ENCODE measurements around the gene RIC3.

Gene RIC3

GRCh38 chr11:8204596-8204995 lies 35.8 kb upstream of the RIC3 start:
- DNase-seq (ENCODE audit: low read depth, low spot score): no peak
- no peaks in the 10 kb centered on the region for H3K27me3 ChIP-seq (ENCODE audit: control insufficient read depth, insufficient read depth, low read length)
- H3K27ac ChIP-seq (ENCODE audit: low read length): no peak overlapping the region
- no peaks in the 10 kb centered on the region; the same call in 1 of the 2 replicates for H3K4me1 ChIP-seq (ENCODE audit: control insufficient read depth, insufficient read depth, low read length)
- no peaks in the 10 kb centered on the region for H3K9me3 ChIP-seq (ENCODE audit: control insufficient read depth, insufficient read depth, low read length)
- WGBS (ENCODE audit: insufficient coverage, insufficient read length): no CpG with 5 or more reads among the region's 5 CpGs
- no peak overlapping the region for H3K4me3 ChIP-seq (ENCODE audit: low read length)
- H3K36me3 ChIP-seq (ENCODE audit: control insufficient read depth, insufficient read depth, low read length): no peaks in the 10 kb centered on the region

GRCh38 chr11:8204025-8204424 lies 35.2 kb upstream of the RIC3 start:
- WGBS (ENCODE audit: insufficient coverage, insufficient read length): no CpG with 5 or more reads among the region's 5 CpGs
- Histone ChIP-seq H3K27me3 (ENCODE audit: control insufficient read depth, insufficient read depth, low read length) (no peaks in the 10 kb centered on the region), H3K27ac (ENCODE audit: low read length) (no peak overlapping the region), H3K36me3 (ENCODE audit: control insufficient read depth, insufficient read depth, low read length) (no peaks in the 10 kb centered on the region), H3K4me3 (ENCODE audit: low read length) (no peak overlapping the region), H3K9me3 (ENCODE audit: control insufficient read depth, insufficient read depth, low read length) (no peaks in the 10 kb centered on the region), H3K4me1 (ENCODE audit: control insufficient read depth, insufficient read depth, low read length) (no peaks in the 10 kb centered on the region; the same call in 1 of the 2 replicates)
- no peak for DNase-seq (ENCODE audit: low read depth, low spot score)

- no peaks in the 10 kb centered on the region for H3K27me3 ChIP-seq (ENCODE audit: control insufficient read depth, insufficient read depth, low read length)
- H3K4me3 ChIP-seq (ENCODE audit: low read length): no peak overlapping the region
- no peak overlapping the region for H3K27ac ChIP-seq (ENCODE audit: low read length)
- H3K36me3 ChIP-seq (ENCODE audit: control insufficient read depth, insufficient read depth, low read length): no peaks in the 10 kb centered on the region
- no peak for DNase-seq (ENCODE audit: low read depth, low spot score)
- H3K4me1 ChIP-seq (ENCODE audit: control insufficient read depth, insufficient read depth, low read length): no peaks in the 10 kb centered on the region; the same call in 1 of the 2 replicates
- H3K9me3 ChIP-seq (ENCODE audit: control insufficient read depth, insufficient read depth, low read length): no peaks in the 10 kb centered on the region
- WGBS (ENCODE audit: insufficient coverage, insufficient read length): no CpG with 5 or more reads among the region's 2 CpGs
Observed at GRCh38 chr11:8203414-8203715, 34.5 kb upstream of the RIC3 start.

GRCh38 chr11:8202516-8203413 lies 33.9 kb upstream of the RIC3 start:
- no peak overlapping the region for H3K27ac ChIP-seq (ENCODE audit: low read length)
- no peaks in the 10 kb centered on the region; the same call in 1 of the 2 replicates for H3K4me1 ChIP-seq (ENCODE audit: control insufficient read depth, insufficient read depth, low read length)
- H3K27me3 ChIP-seq (ENCODE audit: control insufficient read depth, insufficient read depth, low read length): no peaks in the 10 kb centered on the region
- DNase-seq (ENCODE audit: low read depth, low spot score): no peak
- H3K4me3 ChIP-seq (ENCODE audit: low read length): no peak overlapping the region
- H3K9me3 ChIP-seq (ENCODE audit: control insufficient read depth, insufficient read depth, low read length): no peaks in the 10 kb centered on the region
- whole genome bisulfite sequencing (ENCODE audit: insufficient coverage, insufficient read length): no CpG with 5 or more reads among the region's 11 CpGs
- H3K36me3 ChIP-seq (ENCODE audit: control insufficient read depth, insufficient read depth, low read length): no peaks in the 10 kb centered on the region

GRCh38 chr11:8201644-8202365 lies 33.0 kb upstream of the RIC3 start:
- Histone ChIP-seq H3K9me3 (ENCODE audit: control insufficient read depth, insufficient read depth, low read length) (no peaks in the 10 kb centered on the region), H3K27ac (ENCODE audit: low read length) (no peak overlapping the region), H3K27me3 (ENCODE audit: control insufficient read depth, insufficient read depth, low read length) (no peaks in the 10 kb centered on the region; the same call in 1 of the 2 replicates), H3K36me3 (ENCODE audit: control insufficient read depth, insufficient read depth, low read length) (no peaks in the 10 kb centered on the region), H3K4me1 (ENCODE audit: control insufficient read depth, insufficient read depth, low read length) (no peaks in the 10 kb centered on the region), H3K4me3 (ENCODE audit: low read length) (no peak overlapping the region)
- no peak for DNase-seq (ENCODE audit: low read depth, low spot score)
- WGBS (ENCODE audit: insufficient coverage, insufficient read length): no CpG with 5 or more reads among the region's 4 CpGs

GRCh38 chr11:8199676-8200075 lies 30.9 kb upstream of the RIC3 start:
- Histone ChIP-seq H3K4me1 (ENCODE audit: control insufficient read depth, insufficient read depth, low read length) (no peaks in the 10 kb centered on the region), H3K27ac (ENCODE audit: low read length) (no peak overlapping the region), H3K27me3 (ENCODE audit: control insufficient read depth, insufficient read depth, low read length) (no peaks in the 10 kb centered on the region; the same call in 1 of the 2 replicates), H3K36me3 (ENCODE audit: control insufficient read depth, insufficient read depth, low read length) (no peaks in the 10 kb centered on the region), H3K9me3 (ENCODE audit: control insufficient read depth, insufficient read depth, low read length) (no peaks in the 10 kb centered on the region), H3K4me3 (ENCODE audit: low read length) (no peak overlapping the region)
- no CpG with 5 or more reads among the region's 2 CpGs for WGBS (ENCODE audit: insufficient coverage, insufficient read length)
- DNase-seq (ENCODE audit: low read depth, low spot score): no peak

- Histone ChIP-seq H3K4me3 (ENCODE audit: low read length) (no peak overlapping the region), H3K4me1 (ENCODE audit: control insufficient read depth, insufficient read depth, low read length) (peaks cover 4% of the 10 kb centered on the region; the same call in 1 of the 2 replicates), H3K9me3 (ENCODE audit: control insufficient read depth, insufficient read depth, low read length) (no peaks in the 10 kb centered on the region), H3K27me3 (ENCODE audit: control insufficient read depth, insufficient read depth, low read length) (no peaks in the 10 kb centered on the region; the same call in 1 of the 2 replicates), H3K27ac (ENCODE audit: low read length) (no peak overlapping the region), H3K36me3 (ENCODE audit: control insufficient read depth, insufficient read depth, low read length) (no peaks in the 10 kb centered on the region)
- no peak for DNase-seq (ENCODE audit: low read depth, low spot score)
Observed at GRCh38 chr11:8196749-8197148, 27.9 kb upstream of the RIC3 start.

- Histone ChIP-seq H3K36me3 (ENCODE audit: control insufficient read depth, insufficient read depth, low read length) (no peaks in the 10 kb centered on the region), H3K4me3 (ENCODE audit: low read length) (no peak overlapping the region), H3K4me1 (ENCODE audit: control insufficient read depth, insufficient read depth, low read length) (peaks cover 4% of the 10 kb centered on the region; the same call in 1 of the 2 replicates), H3K27ac (ENCODE audit: low read length) (no peak overlapping the region), H3K27me3 (ENCODE audit: control insufficient read depth, insufficient read depth, low read length) (no peaks in the 10 kb centered on the region; the same call in 1 of the 2 replicates), H3K9me3 (ENCODE audit: control insufficient read depth, insufficient read depth, low read length) (no peaks in the 10 kb centered on the region)
- DNase-seq (ENCODE audit: low read depth, low spot score): no peak
- WGBS (ENCODE audit: insufficient coverage, insufficient read length): no CpG with 5 or more reads among the region's 4 CpGs
Observed at GRCh38 chr11:8194956-8195355, 26.1 kb upstream of the RIC3 start.

GRCh38 chr11:8192896-8193209 lies 24.0 kb upstream of the RIC3 start:
- no CpG with 5 or more reads among the region's 5 CpGs for WGBS (ENCODE audit: insufficient coverage, insufficient read length)
- H3K36me3 ChIP-seq (ENCODE audit: control insufficient read depth, insufficient read depth, low read length): no peaks in the 10 kb centered on the region
- H3K9me3 ChIP-seq (ENCODE audit: control insufficient read depth, insufficient read depth, low read length): no peaks in the 10 kb centered on the region
- DNase-seq (ENCODE audit: low read depth, low spot score): no peak
- H3K27ac ChIP-seq (ENCODE audit: low read length): no peak overlapping the region
- H3K4me1 ChIP-seq (ENCODE audit: control insufficient read depth, insufficient read depth, low read length): peaks cover 4% of the 10 kb centered on the region; the same call in 1 of the 2 replicates
- no peaks in the 10 kb centered on the region; the same call in 1 of the 2 replicates for H3K27me3 ChIP-seq (ENCODE audit: control insufficient read depth, insufficient read depth, low read length)
- no peak overlapping the region for H3K4me3 ChIP-seq (ENCODE audit: low read length)

GRCh38 chr11:8192016-8192895 lies 23.4 kb upstream of the RIC3 start:
- Histone ChIP-seq H3K4me3 (ENCODE audit: low read length) (no peak overlapping the region), H3K4me1 (ENCODE audit: control insufficient read depth, insufficient read depth, low read length) (peaks cover 4% of the 10 kb centered on the region; the same call in 1 of the 2 replicates), H3K36me3 (ENCODE audit: control insufficient read depth, insufficient read depth, low read length) (no peaks in the 10 kb centered on the region), H3K27ac (ENCODE audit: low read length) (no peak overlapping the region), H3K27me3 (ENCODE audit: control insufficient read depth, insufficient read depth, low read length) (no peaks in the 10 kb centered on the region), H3K9me3 (ENCODE audit: control insufficient read depth, insufficient read depth, low read length) (no peaks in the 10 kb centered on the region)
- WGBS (ENCODE audit: insufficient coverage, insufficient read length): no CpG with 5 or more reads among the region's 19 CpGs
- peak; percentile 82 for DNase-seq (ENCODE audit: low read depth, low spot score)
